Activated naive CD4-positive, alpha-beta T cell treated with anti-CD3 and anti-CD28 coated beads, Interleukin-2, amount 50 U/mL, for 16 hours (primary cell): ENCODE results near the gene CLEC20A.
A peak's percentile ranks its signal among the peaks of the same experiment; 100 is the strongest.
"Not testable (repeated sequence)": the region's sequence is repeated elsewhere in the genome, so short reads cannot be mapped to it uniquely, and the experiment has no call there.

Experiments
- DNase-seq: peaks from one replicate; pipeline ENCODE4 v3.0.0-alpha.2; 2020

CLEC20A gene

DNA sequence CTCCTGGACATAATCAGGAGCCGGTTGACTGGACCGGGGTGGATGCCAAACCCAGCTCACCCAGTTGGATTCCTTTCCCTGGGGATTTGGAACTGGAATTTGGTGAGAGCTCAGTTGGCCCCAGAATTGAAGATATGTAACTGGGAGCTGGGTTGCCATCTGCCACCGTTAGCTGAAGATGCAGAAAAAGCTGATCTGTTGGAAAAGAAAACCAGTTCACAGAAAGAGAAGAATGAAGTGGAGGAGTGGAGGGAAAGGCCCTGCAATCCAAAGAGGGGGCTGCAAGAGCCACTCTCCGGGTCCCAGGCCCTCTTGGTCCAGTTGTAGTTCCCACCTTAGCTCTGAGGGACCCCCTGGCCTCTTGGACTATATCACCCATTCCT, 32.2 kb upstream of the CLEC20A start:
- DNase-seq: no peak

DNA sequence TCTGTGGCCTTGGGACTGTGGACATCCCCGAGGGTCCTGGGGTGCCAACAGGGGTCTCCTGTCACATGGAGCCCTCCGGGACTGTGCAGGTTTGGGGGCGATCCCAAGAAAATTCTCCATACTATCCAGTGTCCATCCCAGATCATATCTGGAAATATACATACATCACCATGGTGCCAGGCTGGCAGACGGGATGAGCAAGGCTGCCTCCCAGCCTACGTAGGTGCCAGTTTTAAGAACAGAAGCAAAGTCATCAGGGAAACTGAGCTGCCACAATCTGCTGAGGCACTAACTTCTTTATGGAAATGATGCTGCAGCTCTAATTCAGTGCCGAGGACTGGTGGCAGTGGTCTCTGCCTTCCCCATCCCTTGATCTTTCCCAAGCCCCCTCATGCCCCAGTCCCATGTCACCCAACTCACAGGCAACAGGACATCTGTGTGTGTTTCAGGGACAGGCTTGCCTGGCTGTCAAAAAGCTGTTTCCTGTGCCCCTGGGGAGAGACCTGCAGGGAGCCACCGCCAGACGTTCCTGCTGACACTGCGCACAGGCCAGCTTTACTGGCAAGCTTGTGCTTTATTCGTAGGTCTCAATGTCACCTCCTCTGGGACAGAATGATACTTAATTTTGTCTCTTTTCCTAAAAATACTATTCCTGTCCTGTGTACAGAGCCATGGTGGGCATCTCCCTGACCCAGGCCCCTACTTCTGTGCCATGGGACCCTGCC, 31.6 kb upstream of the CLEC20A start:
- no peak for DNase-seq

DNA sequence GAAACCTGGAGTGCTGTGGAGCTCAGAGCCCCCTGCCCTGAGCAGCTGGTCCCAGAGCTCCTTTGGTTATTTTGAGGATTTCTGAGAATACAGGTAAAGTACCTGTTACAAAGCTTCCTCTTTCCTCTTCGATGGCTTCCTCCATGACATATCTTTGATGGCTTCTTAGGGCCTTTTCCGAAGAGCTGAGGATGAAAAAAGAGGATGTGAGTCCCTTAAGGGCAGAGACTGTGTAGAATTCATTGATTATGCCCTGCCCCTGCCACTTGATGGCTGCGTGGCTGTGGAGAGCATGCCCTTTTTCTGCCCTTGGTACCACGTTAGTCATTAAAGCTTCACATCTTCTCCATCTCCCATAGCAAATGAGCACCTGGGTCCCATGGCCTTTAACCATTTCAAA, 30.4 kb upstream of the CLEC20A start:
- no peak for DNase-seq

DNA sequence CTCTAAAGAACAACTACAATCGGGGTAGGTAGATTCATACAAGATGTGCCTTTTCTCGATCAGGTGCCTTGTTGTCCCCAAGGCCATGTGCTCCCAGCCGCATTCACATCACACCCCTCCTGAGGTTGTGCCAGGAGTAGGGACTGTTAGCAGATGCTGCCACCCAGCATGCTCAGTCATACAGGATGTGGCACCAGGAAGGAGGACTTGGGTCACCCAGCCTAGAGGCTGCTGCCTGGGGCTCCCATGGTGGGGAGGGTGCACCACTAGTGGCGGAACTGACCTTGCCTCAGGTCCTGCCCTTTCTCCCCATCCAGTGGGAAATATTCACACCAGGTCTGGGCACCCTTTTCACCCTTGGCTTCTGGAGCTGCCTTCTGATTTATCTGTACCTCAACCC, 24.5 kb upstream of the CLEC20A start:
- DNase-seq: no peak

DNA sequence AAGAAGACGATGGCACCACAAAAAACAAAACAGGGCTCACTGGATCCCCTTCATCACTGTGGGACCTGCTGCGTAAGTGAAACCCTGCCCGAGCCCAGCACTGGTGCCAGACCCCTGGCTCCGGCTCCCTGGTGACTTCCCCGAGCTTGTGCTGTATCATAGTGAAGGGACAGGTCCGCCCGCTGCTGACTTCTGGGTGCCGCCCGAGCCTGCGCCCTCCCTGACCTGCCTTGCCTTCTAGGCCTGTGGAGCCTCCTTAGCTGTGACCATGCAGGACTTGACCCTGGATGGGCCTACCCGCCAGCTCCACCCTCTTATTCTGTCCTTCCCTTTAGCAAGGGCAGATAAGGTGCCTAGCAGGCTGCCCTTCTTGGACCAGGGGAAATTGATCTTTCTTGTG, 24.0 kb upstream of the CLEC20A start:
- no peak for DNase-seq

DNA sequence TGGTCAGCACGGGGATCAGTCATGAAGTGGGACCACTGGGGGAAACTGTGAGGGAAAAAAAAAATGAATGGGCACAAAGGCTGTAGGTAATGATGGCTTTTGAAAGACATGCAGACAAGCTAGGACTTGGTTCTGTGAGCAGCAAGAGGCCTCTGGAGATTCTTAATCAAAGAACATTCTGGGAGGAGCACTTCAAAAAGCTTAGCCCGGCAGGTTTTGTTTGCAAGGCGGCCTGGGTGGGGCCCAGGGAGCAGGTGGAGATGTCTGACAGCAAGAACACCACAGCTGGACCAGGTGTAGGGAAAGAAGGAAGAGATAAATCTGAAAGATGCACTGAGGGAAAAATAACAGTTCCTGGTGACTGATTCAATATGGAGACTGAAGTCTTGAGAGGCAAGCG, 22.1 kb upstream of the CLEC20A start:
- no peak for DNase-seq

DNA sequence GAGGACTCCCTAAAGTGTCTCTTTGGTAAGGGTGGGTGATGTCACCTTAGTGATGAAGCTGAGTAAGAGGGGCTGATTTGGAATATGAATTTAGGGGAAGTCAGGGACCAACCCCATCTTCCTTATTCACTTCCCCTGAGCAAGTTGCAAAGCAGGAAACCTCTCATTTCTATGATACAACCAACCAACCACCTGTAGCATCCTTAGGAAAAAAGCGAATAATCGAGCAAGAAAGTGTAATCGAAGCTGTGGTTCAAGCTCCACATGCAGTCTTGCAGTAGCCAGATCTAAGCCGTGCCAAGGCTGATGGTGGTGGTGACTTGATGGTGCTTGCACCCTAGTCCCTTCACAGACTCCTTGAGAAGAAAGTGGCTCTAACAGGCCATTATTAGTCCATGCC, 19.3 kb upstream of the CLEC20A start:
- DNase-seq: no peak

DNA sequence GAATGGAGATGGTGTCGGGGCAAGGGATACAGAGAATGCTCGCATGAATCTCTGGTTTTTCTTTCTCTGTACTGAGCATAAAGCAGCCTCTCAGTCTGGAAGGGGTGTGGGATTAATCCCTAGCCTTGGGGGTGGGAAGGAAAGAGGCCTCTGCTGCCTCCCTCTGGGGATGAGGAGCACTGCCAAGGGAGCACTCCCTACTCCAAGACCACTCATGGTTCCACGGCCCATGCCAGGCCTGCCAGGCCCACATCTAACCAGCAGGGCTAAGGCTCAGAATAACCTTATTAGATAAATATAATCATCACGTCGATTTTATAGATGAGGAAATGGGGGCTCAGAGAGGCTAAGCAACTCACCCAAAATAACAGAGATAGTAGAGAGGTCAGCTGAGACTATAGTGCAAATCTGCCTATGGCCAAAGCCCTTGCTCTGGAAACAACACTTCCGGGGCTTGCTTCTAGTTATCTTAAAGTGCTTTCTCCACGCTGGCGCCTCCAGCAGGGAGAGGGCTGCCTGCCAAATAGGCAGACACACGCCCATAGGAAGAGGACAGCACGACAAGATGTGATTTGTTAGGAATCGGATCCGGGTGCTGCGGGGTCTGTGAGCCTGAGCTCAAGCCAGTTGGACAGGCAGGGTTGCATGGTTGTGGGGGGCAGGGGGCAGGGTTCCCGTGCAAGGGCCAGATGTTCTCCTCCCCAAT, 16.7 kb upstream of the CLEC20A start:
- no peak for DNase-seq

DNA sequence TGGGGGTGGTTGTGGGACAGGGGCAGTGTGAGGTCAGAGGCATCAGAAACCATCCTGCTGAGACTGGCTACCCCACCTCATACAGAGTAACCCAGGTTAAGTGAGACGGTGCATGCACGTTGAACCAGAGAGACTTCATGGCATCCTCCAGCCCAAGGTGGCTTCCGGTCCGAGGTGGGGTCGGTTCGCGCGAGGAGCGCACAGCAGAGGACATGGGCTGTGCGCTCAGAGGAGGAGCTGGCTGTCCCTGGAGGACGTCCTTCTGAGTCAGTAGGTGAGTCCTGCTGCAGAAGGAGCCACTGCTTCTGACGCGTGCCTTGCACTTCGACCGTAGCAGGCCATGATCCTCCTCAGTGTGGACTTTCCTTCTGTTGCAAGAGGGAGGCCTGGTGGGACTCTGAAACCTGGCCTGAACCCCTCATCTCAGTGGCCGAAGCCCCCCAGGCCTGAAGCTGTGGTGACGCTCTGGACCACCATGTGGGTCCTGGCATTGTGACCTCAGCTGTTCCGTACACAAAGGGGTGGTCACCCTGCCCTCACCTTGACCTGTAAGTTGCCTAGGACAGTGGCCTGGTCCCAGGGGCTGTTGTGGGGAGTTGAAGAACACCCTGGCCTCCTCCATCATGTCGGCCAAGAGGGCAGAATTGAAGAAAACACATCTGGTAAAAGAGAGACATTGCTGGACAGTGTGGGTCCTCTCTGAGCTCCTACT, 16.0 kb upstream of the CLEC20A start, which contains the start of gene TEX35:
Gene TEX35 (plus strand): TSS at position 544 of the 712 bp plus-strand sequence. CDS start 80 bp downstream, at position 624.
- DNase-seq: no peak

DNA sequence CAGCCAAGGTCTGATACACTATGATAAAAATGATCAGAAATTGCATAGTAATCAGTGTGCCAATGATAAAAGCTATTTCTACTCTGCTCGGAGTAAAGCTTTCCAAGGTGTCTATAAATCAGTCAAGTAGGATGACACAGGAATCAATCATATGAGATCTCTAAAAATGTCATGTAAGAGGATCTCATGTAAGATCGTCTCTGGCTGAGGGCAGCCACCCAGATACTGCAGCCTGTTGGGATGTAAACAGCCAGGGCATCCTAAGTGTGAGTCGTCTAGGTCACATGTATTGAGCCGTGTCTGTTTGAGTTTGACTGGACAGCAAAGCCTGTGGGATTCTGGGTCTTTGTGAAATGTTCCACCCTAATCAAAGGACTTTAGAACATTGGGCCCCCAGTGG, 13.4 kb upstream of the CLEC20A start:
- DNase-seq: no peak

DNA sequence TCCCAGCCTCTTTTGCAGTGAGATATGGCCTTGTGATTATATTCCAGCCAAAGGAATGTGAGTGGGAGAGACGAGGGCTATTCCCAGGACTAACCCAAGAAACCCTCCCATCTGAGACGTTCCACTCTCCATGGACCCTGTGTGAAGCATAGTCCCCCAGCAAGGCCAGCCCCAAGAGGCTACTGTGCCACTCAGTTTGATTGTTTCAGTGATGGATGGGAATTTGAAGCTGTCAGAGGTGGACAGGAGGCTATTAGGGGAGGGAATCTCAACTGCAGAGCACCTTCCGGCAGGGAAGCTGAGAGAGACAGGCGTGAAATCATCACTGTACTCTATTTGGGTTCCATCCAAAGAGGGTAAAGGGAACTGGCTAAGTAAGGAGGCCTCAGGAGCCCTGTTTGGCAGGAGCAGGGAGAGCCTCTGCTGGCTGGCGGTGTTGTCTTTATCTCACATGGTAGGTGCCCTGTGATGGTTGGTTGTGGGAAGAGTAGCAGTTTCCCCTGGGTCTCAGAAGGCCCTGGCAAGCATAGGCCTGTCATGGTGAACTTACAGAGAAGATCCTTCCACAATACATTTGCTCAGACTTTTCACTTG, 12.7 kb upstream of the CLEC20A start:
- DNase-seq: no peak

DNA sequence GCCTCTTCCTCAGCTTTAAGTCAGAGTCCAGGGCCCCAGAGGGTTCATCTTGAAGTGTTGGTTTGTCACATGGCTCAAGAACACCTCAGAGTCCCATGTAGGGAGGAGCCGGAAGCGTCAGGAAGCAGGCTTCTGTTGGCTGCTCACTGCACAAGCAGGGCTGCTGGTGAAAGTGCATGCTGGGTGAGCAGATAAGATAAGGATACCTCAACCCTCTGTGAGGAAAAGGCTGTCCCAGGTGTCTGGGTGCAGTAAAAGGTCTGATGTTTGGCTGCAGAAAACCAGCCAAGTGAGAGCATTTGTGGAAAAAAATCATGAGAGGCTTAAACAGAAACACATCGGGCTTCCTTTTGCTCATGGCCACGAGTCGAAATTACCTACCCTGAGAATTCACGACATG, 9.9 kb upstream of the CLEC20A start:
- no peak for DNase-seq

DNA sequence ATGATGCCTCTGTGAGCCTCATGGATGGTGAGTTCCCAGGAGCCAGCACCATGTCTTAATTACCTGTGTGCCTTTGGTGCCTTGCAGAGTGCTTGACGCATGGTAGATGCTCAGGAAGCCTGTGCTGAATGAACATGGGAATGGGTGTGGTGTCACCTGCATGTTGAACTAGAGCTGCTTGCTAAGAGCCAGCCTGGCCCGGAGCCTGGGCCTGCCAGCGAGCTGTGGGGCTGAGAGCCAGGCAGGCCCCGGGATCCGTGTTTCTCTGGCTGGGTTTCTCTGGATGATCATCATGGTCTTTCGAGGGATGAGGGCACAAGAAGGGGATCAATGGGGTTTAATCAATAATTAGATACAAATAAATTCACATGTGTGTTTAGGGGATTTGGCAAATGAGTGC, 9.4 kb upstream of the CLEC20A start:
- DNase-seq: no peak

DNA sequence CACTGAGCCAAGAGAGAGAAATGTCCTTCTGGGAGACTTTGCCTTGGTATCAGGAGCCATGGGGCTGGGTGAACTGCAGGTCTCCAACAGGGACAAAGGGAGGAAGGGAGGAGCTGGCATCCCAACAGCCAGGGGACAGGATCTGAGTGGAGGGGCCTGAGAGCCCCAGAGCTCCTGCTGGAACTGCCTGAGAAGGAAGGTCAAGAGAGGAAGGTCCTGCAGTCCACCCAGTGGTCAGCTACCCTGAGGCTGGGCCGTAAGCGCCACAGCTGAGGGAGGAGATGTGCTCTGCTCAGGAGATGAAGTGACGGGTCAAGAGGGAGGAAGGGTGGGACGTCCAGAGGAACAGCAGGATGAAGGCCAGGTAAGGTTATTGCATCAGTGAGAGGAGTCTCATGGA, 7.5 kb upstream of the CLEC20A start:
- DNase-seq: no peak

DNA sequence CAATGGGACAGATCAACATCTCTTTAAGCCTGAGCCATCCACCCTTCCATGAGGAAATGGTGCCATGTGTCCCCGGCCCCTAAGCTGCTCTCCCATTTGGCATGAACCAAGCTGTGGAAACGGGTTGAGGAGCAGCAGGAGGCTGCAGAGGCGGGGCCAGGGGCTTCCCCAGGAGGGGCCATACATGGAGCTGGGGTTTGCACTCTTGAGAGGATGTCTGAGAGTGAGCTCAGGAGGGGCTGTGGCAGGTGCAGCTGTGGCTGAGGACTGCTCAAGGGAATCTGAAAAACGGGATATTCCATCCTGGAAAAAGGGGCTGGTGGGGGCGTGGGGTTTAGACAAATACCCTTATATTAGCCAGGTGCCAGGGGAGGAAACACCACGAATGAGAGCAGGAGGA, 7.1 kb upstream of the CLEC20A start:
- no peak for DNase-seq

DNA sequence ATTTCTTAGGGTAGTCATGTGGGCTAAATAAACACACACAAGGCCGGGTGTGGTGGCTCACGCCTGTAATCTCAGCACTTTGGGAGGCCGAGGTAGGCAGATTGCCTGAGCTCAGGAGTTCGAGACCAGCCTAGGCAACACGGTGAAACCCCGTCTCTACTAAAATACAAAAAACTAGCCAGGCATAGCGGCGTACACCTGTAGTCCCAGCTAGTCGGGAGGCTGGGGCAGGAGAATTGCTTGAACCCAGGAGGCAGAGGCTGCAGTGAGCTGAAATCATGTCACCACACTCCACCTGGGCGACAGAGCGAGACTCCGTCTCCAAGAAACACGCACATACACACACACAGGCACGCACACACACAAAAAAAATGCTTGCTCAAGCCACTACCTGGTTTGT, 6.6 kb upstream of the CLEC20A start:
- not testable (repeated sequence) for DNase-seq

DNA sequence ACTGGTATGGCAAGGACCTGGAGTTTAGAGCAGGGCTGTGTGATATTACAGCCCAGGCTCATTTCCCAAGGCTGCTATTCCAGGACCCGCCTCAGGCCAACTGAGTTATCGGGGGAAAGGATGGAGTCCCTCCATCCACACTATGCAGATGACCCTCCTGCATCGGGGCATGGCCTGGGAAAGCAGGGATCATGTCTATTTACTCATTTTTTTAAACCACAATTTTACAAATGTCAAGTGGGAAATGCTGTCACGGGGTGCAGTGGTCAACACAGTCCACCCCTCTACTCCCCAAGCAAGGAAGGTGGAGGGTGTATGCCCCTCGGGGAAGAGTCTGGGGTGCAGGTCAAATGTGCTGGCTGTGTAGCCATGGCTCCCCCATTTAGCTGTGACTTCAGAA, 6.1 kb upstream of the CLEC20A start:
- DNase-seq: no peak

DNA sequence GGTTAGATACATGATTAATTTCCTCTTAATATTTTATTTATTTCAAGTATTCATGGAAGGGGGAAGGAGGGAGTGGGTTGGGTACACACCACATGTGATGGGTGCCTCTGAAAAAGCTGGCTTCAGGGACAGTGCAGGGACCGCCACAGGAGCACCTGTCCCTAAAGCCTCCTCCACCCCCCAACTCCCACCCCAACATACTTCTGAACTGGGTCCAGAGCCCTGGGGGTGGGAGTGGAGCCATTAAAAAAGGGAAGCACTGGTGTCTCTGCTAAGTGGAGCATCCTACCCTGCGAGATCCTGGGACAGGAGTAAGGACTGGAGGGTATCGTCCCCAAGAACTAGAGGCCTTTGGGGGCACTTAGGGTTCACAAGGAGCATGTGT, 5.6 kb upstream of the CLEC20A start:
- DNase-seq: no peak

DNA sequence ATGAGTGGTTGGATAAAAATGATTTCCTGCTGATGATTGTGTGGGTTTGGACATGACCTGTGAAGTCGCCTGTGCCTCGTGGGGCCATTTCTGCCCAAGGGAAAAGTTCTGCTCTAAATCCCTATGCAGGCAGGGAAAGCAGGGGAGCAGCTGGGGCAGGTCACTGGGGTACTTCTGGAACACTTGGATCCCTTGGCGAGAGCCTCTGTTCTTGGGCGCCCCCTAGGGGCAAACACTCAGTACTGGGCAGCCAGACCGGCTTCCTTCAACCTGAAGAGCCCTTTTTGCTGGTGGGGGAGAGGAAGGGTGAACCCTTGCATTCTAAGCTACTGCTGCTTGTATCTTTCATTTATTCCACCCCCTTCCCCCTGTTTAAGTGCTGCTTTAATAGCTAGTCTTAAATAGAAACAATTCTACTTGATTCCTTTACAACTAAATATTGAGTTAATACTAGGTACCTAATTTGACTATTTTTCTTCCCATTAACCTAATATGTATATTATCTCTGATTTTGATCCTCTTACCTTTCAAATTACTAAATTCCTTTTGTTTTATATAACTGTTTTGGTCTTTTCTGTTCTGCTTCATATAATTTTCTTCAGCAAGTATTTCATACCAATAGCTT, 5.1 kb upstream of the CLEC20A start:
- DNase-seq: peak; percentile 33

DNA sequence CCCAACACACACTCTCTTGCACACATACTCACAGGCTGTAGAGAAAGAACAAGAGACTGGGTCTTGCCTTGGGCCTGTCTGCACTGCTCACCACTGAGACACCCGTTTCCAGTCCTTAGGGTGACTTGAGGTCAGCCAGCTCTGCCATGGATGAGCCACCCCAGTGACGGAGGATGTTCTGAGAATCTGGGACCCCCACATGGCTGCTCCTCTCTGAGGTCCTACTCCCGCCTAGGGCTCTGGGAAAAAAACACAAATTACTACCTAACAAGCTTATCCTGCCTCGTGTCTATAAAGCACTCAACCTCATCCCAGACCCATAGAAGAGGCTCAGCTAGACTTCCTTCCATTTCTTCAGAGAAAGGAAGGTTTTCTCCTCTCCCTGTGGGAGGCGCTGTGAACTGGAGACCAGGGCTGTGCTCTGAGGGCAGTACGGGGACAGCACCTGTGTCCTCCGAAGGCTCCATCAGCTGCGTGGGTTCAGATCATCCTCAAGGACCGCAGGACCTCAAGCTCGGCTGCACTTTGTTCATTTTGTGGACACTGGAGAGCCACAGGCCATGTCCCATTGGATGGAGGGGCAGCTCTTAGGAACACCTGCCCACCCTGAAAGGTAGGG, 4.3 kb upstream of the CLEC20A start:
- no peak for DNase-seq

DNA sequence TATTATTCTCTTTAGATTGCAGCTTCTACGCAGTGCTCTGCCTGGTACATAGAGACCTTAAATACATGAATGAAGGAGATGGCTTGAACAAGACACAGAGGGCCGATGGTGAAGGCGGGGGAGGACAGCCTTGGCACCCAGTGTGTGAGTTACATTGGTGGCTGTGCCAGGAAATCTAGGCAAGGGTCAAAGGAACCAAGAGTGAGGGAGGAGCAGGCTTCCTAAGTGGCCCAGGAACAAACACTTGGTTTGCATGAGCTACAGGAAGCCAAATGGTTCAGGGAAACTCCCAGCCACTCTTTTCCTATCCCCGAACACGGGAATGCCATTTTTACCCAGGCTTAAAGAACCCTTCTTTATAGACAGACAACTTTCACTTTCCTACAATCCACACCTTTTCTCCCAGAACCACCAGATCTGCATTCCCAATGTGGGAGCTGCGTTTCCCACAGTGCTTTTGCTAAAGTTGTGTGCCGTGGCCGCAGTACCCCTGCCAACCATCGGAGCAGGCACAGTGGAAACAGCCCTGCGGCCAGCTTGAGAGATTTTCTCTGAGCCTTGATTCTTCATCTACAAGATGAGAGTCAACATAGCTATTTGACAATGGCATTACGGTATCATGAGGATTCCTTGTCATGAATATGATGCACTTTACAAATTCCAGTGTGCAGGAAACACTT, 3.5 kb upstream of the CLEC20A start:
- DNase-seq: no peak
